Erythroblast (primary cell): Measurements from ENCODE around the gene TH.
"Not testable (repeated sequence)": the region's sequence is repeated elsewhere in the genome, so short reads cannot be mapped to it uniquely, and the experiment has no call there.

ENCODE experiments used
- GATA1 ChIP-seq: IDR thresholded peaks from 2 replicates; pipeline ENCODE4 v1.6.1; 2011; ENCODE audit warnings: low read depth, mild to moderate bottlenecking, control low read depth, low read length, moderate library complexity
- POLR2A ChIP-seq: IDR thresholded peaks from 2 replicates; pipeline ENCODE4 v1.6.1; 2011; ENCODE audit warnings: mild to moderate bottlenecking, low read length

DNA sequence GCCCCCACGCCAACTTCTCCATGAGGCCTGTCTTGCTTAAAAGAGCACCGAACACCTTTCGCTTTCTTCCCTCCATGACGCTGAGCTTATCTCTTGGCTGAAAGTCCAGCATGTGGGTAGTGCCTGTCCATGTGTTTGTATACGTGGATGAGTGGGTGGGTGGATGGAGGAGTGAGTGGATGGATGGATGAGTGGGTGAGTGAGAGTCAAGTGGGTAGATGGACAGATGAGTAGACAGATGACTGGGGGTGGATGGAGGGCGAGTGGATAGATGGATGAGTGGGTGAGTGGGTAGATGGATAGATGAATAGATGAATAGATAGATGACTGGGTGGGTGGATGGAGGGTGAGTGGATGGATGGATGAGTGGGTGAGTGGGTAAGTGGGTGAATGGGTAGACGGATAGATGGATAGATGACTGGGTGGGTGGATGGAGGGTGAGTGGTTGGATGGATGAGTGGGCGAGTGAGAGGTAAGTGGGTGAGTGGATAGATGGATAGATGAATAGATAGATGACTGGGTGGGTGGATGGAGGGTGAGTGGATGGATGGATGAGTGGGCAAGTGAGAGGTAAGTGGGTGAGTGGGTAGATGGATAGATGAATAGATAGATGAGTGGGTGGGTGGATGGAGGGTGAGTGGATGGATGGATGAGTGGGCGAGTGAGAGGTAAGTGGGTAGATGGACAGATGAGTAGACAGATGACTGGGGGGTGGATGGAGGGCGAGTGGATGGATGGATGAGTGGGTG, 46.7 kb downstream of the TH start:
- not testable (repeated sequence) for TF ChIP-seq POLR2A, GATA1
